Upper lobe of right lung (tissue), 1 donor: Measurements from ENCODE around the gene DHRS3. TPM values are rescaled to one million over a fixed set of nuclear protein-coding genes. Genes with fewer than 3 reads are reported as not detected.

Experiments used
- ATAC-seq: fragments of 200-7000 bp; cut with Tn5 transposase; one replicate; pipeline ENCODE4 v1.9.1; 2020; ENCODE audit warnings: mild to moderate bottlenecking, moderate library complexity
- DNase-seq: peaks from one replicate; pipeline ENCODE4 v3.0.0-alpha.2; 2020
- H3K27ac ChIP-seq: fragments of 200-600 bp; one replicate; pipeline ENCODE4 v1.8.0; 2022
- H3K27me3 ChIP-seq: fragments of 200-600 bp; one replicate; pipeline ENCODE4 v1.8.0; 2022; ENCODE audit warnings: mild to moderate bottlenecking
- H3K36me3 ChIP-seq: fragments of 200-600 bp; one replicate; pipeline ENCODE4 v1.8.0; 2022
- H3K4me1 ChIP-seq: fragments of 200-600 bp; one replicate; pipeline ENCODE4 v1.8.0; 2022
- H3K4me3 ChIP-seq: fragments of 200-600 bp; one replicate; pipeline ENCODE4 v1.8.0; 2022; ENCODE audit warnings: mild to moderate bottlenecking
- H3K9me3 ChIP-seq: fragments of 200-600 bp; one replicate; pipeline ENCODE4 v1.8.0; 2022
- CTCF ChIP-seq: fragments of 200-600 bp; IDR thresholded peaks from one replicate; pipeline ENCODE4 v1.8.0; 2022; ENCODE audit warnings: antibody characterized with exemption
- intact Hi-C: fragments of 100-400 bp; cut with DNase I; formaldehyde crosslinking; loops from one replicate; pipeline ENCODE4 v1.11.0; 2022
- total RNA-seq: library from RNA; stranded (reverse); fragmentation: NEBNext Ultra II Directional; extraction: Animal tissue kit (Norgen Biotek cat#: 25700); gene quantifications from one replicate; pipeline ENCODE4 v1.2.1, GENCODE V29; 2021
- donor health status: DM: no; HTN: yes; CAD: no; lungs with severe emphysema.

Gene DHRS3
- total RNA-seq, 1 donor from 2014 or later = 106 TPM

GRCh38 chr1:12562955-12563576 lies 54.9 kb downstream of the DHRS3 start:
- H3K27ac ChIP-seq = no peak overlapping the region
- peaks cover 11% of the 10 kb centered on the region for H3K4me1 ChIP-seq
- peaks cover 5% of the 10 kb centered on the region for H3K36me3 ChIP-seq
- DNase-seq (no peak), ATAC-seq (no peak)
- H3K27me3 ChIP-seq = no peaks in the 10 kb centered on the region
- H3K4me3 ChIP-seq = no peak overlapping the region
- no peak for TF ChIP-seq CTCF
- H3K9me3 ChIP-seq = peaks cover 11% of the 10 kb centered on the region
- intact Hi-C loops = no loop called here

GRCh38 chr1:12561121-12561520 lies 56.9 kb downstream of the DHRS3 start:
- Histone ChIP-seq H3K36me3 (no peaks in the 10 kb centered on the region), H3K27ac (no peak overlapping the region), H3K9me3 (peaks cover 11% of the 10 kb centered on the region), H3K4me1 (peaks cover 30% of the 10 kb centered on the region), H3K27me3 (no peaks in the 10 kb centered on the region), H3K4me3 (no peak overlapping the region)
- ATAC-seq (no peak), DNase-seq (no peak)
- intact Hi-C loops = no loop called here
- no peak for TF ChIP-seq CTCF

- no peaks in the 10 kb centered on the region for H3K9me3 ChIP-seq
- H3K4me1 ChIP-seq = peaks cover 38% of the 10 kb centered on the region
- no peaks in the 10 kb centered on the region for H3K36me3 ChIP-seq
- ATAC-seq (no peak), DNase-seq (peak; percentile 18)
- no peak overlapping the region for H3K4me3 ChIP-seq
- H3K27ac ChIP-seq = peak overlapping the region; percentile 71
- no peaks in the 10 kb centered on the region for H3K27me3 ChIP-seq
- intact Hi-C loops = no loop called here
- no peak for TF ChIP-seq CTCF
Observed at GRCh38 chr1:12556957-12557935, 60.8 kb downstream of the DHRS3 start.

- intact Hi-C loops = no loop called here
- no peak overlapping the region for H3K4me3 ChIP-seq
- H3K27me3 ChIP-seq = no peaks in the 10 kb centered on the region
- peak; percentile 69 for ATAC-seq
- no peaks in the 10 kb centered on the region for H3K36me3 ChIP-seq
- TF ChIP-seq CTCF = no peak
- H3K9me3 ChIP-seq = no peaks in the 10 kb centered on the region
- H3K27ac ChIP-seq = peak overlapping the region; percentile 71
- peaks cover 41% of the 10 kb centered on the region for H3K4me1 ChIP-seq
- peak; percentile 74 for DNase-seq
Observed at GRCh38 chr1:12556368-12556930, 61.6 kb downstream of the DHRS3 start.

- H3K27me3 ChIP-seq = no peaks in the 10 kb centered on the region
- DNase-seq (peak; percentile 57), ATAC-seq (no peak)
Observed at GRCh38 chr1:12555411-12556367, 62.3 kb downstream of the DHRS3 start.

More at GRCh38 chr1:12555411-12556367, 62.3 kb downstream of the DHRS3 start:
- no peak for TF ChIP-seq CTCF
- H3K36me3 ChIP-seq = no peaks in the 10 kb centered on the region
- peak overlapping the region; percentile 71 for H3K27ac ChIP-seq
- H3K4me1 ChIP-seq = peaks cover 41% of the 10 kb centered on the region
- H3K9me3 ChIP-seq = no peaks in the 10 kb centered on the region
- H3K4me3 ChIP-seq = no peak overlapping the region
- intact Hi-C loops = no loop called here
